ENCODE measurements around the gene KAT14. TPM values are rescaled to one million over a fixed set of nuclear protein-coding genes. Genes with fewer than 3 reads are reported as not detected.

Gene KAT14
- total RNA-seq, 2 donors from 2014 or later: 15.2 to 23.3 TPM

DNA sequence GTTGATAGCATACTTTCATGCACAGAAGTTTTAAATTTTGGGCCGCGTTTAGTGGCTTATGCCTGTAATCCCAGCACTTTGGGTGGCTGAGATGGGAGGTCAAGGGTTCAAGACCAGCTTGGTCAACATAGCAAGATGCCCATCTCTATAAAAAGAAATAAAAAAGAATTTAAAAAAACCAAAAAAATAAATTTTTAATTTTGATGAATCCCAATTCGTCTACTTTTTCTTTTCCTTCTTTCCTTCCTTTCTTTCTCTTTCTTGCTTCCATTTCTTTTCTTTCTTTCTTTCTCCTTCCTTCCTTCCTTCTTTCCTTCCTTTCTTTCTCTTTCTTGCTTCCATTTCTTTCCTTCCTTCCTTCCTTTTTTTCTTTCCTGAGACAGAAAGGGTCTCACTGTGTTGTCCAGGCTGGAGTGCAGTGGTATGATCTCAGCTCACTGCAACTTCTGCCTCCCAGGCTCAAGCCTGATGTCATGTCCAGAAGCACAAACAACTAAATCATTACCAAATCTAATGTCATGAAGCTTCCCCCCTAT, 95.8 kb downstream of the KAT14 start:
- no peaks in the 10 kb centered on the region for H3K36me3 ChIP-seq
- no peaks in the 10 kb centered on the region for H3K9me3 ChIP-seq
- no peak for DNase-seq (ENCODE audit: low spot score)
- H3K27ac ChIP-seq: no peak overlapping the region
- intact Hi-C loops (cut with DNase I): no loop called here
- 60% methylated on average over 3 of the region's 3 CpGs for WGBS
- no peaks in the 10 kb centered on the region for H3K27me3 ChIP-seq (replicated peaks; ENCODE audit: insufficient read depth)
- TF ChIP-seq POLR2A (IDR thresholded peaks at IDR 0.05): no peak
- H3K4me3 ChIP-seq: no peak overlapping the region
- no peaks in the 10 kb centered on the region for H3K4me1 ChIP-seq (replicated peaks)

Small RNA genes within 50 kb of the gene (small RNA-seq; reads per million reads assigned to genes)
- gene RF00019 (0 reads per million in 2 donors), gene RNU7-137P (0 reads per million in 2 donors)

Other genes starting within 250 kb of the KAT14 start
- gene SNX5, start 169.1 kb upstream of the KAT14 start, total RNA-seq: 10 to 100 TPM; 48.3 to 84.8 TPM
- gene MGME1, start 168.8 kb upstream of the KAT14 start, total RNA-seq: 10 to 100 TPM; 11.1 to 15.5 TPM
- gene OVOL2, start 79.9 kb upstream of the KAT14 start, total RNA-seq: 10 to 100 TPM; 25.6 to 34.8 TPM
- 10 to 100 TPM; 17.6 to 19.2 TPM for gene PET117, start within 50 bp of the KAT14 start, total RNA-seq
- gene ZNF133, start 150.7 kb downstream of the KAT14 start, total RNA-seq: 10 to 100 TPM; 15.2 to 23.1 TPM

Measured in prostate gland (tissue), 2 donors.